GM19438 (cell line): Measurements from ENCODE around the gene CYP2F1.
"Not testable (repeated sequence)": the region's sequence is repeated elsewhere in the genome, so short reads cannot be mapped to it uniquely, and the experiment has no call there.

ENCODE experiments used
- ATAC-seq: cut with Tn5 transposase; IDR thresholded peaks from one replicate; pipeline ENCODE4 v1.9.1; 2021; ENCODE audit warnings: low read depth; ENCODE audit not compliant: unreplicated experiment

The CYP2F1 gene, protein sequence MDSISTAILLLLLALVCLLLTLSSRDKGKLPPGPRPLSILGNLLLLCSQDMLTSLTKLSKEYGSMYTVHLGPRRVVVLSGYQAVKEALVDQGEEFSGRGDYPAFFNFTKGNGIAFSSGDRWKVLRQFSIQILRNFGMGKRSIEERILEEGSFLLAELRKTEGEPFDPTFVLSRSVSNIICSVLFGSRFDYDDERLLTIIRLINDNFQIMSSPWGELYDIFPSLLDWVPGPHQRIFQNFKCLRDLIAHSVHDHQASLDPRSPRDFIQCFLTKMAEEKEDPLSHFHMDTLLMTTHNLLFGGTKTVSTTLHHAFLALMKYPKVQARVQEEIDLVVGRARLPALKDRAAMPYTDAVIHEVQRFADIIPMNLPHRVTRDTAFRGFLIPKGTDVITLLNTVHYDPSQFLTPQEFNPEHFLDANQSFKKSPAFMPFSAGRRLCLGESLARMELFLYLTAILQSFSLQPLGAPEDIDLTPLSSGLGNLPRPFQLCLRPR

GRCh38 chr19:41114132-41114531 lies at the start of gene CYP2F1:
TSS of gene CYP2F1 (plus strand) at chr19:41114432. CDS start at chr19:41116189, 1,757 bp downstream.
- ATAC-seq = no peak

GRCh38 chr19:41064974-41065569 lies 49.2 kb upstream of the CYP2F1 start:
- ATAC-seq = no peak

GRCh38 chr19:41076286-41076685 lies 37.9 kb upstream of the CYP2F1 start:
- no peak for ATAC-seq

- no peak for ATAC-seq
These were observed 30.7 kb upstream of the CYP2F1 start for GRCh38 chr19:41083516-41083915.

GRCh38 chr19:41085748-41086415 lies 28.4 kb upstream of the CYP2F1 start:
- ATAC-seq = no peak

- ATAC-seq = no peak
These were observed 26.1 kb upstream of the CYP2F1 start, which contains the start of gene CYP2A13 for GRCh38 chr19:41088151-41088550. TSS of gene CYP2A13 (plus strand) at chr19:41088451. CDS start at chr19:41088472, 21 bp downstream.

DNA sequence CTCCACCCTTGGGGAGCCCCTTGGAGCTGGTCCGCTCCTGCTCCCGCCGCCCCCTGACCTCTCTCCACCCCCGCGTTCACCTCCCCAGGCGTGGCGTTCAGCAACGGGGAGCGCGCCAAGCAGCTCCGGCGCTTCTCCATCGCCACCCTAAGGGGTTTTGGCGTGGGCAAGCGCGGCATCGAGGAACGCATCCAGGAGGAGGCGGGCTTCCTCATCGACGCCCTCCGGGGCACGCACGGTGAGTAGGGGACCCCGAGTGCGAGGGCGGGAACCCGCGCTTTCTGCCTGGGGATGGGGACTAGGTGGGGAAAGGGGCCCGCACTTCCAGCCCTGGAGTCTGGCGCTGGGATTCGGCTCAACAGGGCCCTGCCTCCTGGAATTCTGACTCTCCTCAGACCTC lies 24.3 kb upstream of the CYP2F1 start:
- no peak for ATAC-seq

DNA sequence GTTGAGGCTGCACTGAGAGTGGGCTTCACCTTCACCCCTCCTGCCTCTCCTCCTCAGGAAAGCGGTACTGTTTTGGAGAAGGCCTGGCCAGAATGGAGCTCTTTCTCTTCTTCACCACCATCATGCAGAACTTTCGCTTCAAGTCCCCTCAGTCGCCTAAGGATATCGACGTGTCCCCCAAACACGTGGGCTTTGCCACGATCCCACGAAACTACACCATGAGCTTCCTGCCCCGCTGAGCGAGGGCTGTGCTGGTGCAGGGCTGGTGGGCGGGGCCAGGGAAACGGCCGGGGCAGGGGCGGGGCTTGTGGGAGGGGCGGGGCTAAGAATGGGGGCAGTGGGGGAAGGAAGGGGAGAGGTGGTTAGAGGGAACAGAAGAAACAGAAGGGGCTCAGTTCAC lies 18.5 kb upstream of the CYP2F1 start:
- no peak for ATAC-seq

DNA sequence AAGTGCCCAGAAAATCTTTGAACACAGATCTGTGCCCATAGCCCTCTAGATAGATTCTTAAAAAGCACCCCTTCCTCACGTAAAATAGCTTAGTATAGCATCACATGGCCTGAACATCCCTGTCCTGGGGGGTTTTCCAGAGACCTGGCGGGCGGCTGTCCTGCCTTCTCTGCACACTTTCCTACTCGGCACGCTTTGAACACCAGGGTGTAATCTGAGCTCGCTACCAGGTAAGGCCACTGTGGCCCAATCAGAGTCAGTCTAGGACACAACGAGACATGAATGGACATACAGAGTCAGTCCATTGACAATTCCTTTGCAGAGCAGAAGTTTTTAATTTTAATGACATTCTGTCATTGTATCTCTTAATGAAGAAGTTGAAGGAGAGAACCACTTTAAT lies 17.9 kb upstream of the CYP2F1 start:
- ATAC-seq = no peak

- no peak for ATAC-seq
These were observed 16.9 kb upstream of the CYP2F1 start for GRCh38 chr19:41097302-41097701.

DNA sequence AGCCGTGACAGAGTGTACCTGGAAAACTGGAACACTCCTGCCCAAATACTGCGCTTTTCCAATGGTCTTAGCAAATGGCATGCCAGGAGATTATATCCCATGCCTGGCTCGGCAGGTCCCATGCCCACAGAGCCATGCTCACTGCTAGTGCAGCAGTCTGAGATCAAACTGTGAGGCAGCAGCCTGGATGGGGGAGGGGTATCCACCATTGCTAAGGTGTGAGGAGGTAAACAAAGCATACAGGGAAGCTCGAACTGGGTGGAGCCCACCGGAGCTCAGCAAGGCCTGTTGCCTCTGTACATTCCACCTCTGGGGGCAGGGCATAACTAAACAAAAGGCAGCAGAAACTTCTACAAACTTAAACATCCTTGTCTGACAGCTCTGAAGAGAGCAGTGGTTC lies 15.5 kb upstream of the CYP2F1 start:
- ATAC-seq = no peak

DNA sequence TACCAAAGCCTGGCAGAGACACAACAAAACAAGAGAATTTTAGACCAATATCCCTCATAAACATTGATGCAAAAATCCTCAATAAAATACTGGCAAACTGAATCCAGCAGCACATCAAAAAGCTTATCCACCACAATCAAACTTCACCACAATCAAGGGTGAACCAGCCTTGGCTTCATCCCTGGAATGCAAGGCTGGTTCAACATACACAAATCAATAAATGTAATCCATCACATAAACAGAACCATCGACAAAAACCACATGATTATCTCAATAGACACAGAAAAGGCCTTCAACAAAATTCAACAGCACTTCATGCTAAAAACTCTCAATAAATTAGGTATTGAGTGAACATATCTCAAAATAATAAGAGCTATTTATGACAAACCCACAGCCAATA lies 12.0 kb upstream of the CYP2F1 start:
- ATAC-seq = not testable (repeated sequence)

GRCh38 chr19:41106177-41106576 lies 8.1 kb upstream of the CYP2F1 start:
- ATAC-seq = no peak

DNA sequence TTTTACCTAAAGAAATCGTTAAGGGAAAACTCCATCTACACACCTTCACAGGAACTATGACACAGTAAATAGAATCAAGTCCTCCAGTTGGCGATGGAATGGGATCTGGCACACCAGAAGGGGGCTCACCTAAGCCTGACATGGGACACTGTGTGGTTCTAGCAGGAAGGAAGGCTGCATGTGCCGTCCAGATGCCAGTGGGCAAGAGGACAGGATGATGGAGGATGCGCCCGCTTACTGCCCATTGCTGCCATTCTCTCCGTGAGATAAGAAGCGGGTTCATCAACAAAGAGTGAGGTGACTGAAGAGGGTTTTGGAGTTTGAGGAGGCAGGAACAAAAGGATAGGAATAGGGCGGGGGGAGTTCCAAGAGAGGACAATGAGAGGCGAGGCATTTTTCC lies 2.9 kb upstream of the CYP2F1 start:
- no peak for ATAC-seq

- ATAC-seq = no peak
These were observed 2.4 kb upstream of the CYP2F1 start for GRCh38 chr19:41111750-41112295.

- ATAC-seq = no peak
These were observed 1.4 kb upstream of the CYP2F1 start for GRCh38 chr19:41112728-41113290.

GRCh38 chr19:41116261-41116660 lies 2.0 kb downstream of the CYP2F1 start:
- ATAC-seq = no peak

- not testable (repeated sequence) for ATAC-seq
These were observed 7.0 kb downstream of the CYP2F1 start for GRCh38 chr19:41120929-41121911.

DNA sequence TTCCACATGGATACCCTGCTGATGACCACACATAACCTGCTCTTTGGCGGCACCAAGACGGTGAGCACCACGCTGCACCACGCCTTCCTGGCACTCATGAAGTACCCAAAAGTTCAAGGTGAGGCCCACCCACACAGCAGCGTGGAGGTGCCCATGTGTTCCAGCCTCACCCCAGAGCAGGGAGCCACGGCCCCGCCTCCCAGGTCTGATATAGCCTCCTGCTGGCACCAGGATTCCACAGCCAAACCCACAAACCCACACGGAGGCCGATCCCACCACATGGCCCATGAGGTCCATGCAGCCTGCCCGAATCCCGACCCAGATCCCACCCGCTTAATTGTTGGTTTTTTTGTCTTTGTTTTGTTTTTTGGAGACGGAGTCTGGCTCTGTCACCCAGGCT lies 8.6 kb downstream of the CYP2F1 start:
- not testable (repeated sequence) for ATAC-seq
